Stimulated activated CD4-positive, alpha-beta T cell treated with anti-CD3 and anti-CD28 coated beads, Interleukin-2, amount 100 ng/mL, for 48 hours (primary cell): ENCODE measurements around the gene SYT1.

ENCODE experiments used
- DNase-seq, 2 donors: peaks; one replicate each; pipeline ENCODE4 v3.0.0-alpha.2; 2020

SYT1 gene

DNA sequence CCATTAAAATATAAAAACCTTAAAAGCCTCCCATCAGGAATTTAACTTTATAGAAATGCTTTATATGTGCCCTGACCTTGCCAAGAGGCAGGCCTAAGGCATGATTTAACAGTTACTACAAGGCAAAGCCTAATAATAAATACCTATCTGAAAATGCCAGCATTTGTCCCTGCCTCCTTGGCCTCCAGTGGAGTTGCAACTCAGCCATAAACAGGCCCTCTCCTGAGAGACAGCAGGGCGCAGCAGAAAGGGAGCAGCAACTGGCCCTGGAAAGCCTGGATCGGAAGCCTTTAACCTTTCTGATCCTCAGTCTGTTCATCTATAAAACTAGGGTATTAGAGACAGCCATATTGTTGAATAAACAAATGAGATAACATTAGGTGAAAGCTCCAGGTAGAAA lies 501.8 kb downstream of the SYT1 start:
- no peak for DNase-seq

GRCh38 chr12:79367032-79367589 lies 502.5 kb downstream of the SYT1 start:
- no peak for DNase-seq

DNA sequence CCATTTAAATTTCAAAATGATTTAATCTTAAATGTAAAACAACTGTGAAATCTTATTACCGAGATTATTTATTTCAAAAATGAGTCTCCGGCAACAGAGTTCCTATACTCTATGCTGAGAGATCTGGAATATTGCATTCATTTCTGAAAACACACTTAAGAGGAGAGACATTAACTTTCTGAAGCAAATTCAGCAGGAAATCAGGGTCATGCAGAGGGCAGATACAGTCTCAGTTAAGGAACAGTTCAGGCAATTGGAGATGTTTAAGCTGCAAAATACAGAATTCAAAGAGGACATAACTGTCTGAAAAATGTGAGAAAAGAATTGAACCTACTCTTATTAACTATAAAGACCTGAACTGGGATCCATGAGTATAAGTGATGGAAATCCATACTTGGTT lies 505.4 kb downstream of the SYT1 start:
- DNase-seq: no peak

DNA sequence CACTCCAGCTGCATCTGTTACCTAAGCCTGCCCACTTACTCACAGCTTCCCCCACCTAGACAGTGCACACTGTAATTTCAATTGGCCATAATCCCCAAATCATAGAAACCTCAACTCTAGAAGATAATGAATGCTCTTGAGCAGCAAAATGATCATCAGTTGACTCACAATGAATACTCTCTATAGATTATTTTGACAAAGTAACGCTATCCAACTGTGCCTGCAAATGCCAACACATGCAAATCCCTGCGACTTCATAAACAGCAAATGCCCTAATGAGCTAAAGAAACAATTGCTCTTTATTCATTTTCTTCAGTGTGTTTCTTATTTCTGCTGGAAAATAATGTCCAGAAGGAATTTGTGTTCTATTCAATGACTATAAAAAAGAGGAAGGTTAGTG lies 506.7 kb downstream of the SYT1 start:
- no peak for DNase-seq

DNA sequence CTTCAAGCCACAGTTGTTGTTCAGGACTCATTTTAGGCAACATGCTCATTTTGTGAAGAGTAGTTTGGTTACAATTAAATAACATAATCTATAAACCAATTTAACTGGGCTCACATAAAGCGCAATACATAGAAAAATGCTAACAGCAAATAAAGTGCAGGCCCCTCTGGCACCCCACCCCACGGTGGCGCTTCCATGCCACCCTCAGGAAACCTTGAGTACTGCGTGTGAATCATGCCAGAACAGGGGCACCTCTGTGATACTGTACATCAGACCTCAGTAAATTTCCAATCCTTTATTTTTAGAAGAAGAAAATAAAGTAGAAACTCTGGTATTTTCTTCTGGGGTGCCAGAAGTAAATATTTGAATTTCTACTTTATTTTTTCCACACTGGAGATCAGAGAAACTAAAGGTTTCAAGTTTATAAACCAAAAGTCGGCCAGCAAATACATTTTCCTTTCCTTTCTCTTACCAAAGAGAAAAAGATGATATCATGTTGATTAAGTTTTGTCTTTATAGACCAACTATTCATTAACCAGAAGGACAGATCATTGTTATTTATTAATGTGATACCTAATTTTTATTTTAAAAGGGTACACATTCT lies 509.4 kb downstream of the SYT1 start:
- peak; percentile 2 to 13 for DNase-seq

DNA sequence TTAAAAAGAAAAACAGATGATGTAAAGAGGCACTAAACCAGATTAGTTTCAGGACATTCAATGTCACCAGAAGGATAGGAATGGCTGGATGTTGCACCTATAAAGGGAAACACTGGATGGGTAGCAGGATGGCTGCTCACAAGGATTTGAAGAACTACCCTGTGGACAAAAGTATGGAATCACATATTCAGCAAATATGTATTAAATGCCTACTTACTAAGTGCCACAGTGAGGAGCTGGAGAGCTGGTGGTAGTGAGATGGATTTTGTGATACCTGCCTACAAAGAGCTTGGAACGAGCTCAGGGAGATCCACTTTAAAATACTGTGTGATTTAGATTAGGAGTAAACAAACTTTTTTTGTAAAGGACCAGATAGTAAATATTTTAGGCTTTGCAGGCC lies 510.0 kb downstream of the SYT1 start:
- no peak for DNase-seq

DNA sequence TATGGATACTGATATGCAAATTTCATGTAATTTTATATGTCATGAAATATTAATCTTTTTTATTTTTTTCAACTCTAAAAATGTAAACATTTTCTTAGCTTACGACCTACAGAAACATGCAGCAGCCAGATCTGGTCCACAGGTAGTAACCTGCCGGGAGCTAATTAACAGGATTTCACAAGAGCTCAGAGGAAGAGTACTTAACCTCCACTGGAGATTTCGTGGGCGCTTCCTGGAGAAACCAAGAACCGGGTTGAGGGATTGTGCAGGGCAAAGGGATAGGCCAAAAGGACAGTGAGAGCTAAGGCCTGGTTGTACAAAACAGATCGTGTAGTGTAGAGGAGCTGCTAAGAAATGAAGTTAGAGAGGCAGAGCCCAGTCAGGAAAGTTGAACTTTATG lies 510.5 kb downstream of the SYT1 start:
- DNase-seq: no peak

DNA sequence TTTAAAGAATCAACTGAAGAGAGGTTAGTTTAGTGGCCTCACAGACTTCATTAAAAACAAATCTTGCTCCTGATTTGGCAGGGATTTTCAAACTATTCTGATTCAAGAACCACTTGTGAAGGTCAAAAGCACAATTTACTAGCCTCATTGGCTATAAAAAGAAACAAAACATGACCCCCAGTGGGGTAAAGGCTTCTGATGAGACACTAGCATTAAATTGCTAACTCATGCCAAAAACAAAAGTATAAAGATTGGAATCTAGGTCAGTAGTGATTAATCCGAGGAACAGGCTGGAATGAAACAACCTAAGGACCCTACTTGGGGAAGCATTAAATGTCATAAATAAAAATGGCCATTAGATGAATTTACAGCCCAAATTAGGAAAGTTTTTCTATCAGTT lies 513.9 kb downstream of the SYT1 start:
- no peak for DNase-seq

GRCh38 chr12:79380402-79380801 lies 515.8 kb downstream of the SYT1 start:
- no peak for DNase-seq

DNA sequence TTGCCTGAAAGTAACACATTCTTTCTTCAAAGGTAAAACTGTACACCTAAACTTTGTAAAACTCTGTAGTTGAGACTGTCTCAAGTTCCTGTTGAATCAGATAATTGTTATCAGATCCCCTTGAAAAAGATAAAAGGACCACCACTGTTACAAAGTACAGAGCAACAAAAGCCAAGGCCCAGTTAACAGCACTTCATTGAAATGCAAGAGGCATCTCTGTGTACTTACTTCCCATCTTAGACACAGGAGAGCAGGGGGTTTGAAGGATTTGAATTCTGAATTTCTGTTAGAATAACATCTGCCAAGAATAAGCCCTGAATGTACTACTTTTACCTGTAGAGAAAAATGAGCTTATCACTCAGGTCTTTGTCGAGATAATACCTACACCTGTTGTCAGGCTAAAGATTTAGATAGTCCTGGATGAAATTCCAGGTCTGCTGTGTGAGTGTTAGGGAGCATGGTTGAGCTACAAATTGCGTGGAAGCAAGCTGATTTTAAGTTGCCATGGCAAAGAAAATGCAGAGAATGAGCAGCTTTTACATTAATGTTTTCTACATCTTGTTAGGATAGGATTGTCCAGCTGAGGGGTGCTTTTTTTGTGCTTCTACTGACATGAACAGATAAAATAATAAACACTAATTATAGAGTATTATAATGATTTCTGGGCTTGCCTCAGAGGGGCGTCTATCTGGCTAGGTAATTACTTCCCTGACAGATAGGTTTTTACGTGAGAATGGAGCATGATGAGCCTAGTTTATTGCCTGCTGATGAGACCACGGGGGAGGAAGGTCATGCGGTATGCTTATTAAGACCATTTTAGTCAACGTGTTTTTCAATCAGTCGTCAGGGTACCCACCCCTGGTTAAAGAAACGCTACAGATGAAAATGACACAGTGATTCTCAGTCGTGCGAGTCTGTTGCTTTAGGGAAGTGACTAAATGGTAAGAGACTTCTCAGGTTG lies 517.0 kb downstream of the SYT1 start:
- DNase-seq: no peak

GRCh38 chr12:79384551-79384950 lies 520.0 kb downstream of the SYT1 start:
- no peak for DNase-seq

DNA sequence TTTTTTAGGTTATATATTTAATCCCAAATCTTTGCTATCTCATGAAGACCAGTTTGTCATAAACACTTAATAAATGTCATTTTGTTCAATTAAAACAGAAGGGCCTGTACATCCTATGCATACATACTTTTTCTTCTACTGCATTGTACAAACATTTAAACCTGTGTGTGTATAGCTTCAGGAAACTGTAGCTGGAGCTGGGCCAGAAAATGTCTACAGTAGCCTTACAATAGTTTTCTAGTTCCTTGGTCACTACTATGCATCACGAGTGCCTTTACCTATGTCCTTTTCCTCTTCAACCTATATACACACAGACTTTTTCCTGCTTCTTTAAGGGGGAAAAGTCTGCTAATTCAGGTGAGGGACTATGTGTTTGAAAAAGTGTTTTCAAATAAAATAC lies 523.4 kb downstream of the SYT1 start:
- no peak for DNase-seq

- no peak for DNase-seq
Measured at GRCh38 chr12:79393842-79394241, 529.3 kb downstream of the SYT1 start.

GRCh38 chr12:79397609-79398008 lies 533.0 kb downstream of the SYT1 start:
- no peak for DNase-seq

DNA sequence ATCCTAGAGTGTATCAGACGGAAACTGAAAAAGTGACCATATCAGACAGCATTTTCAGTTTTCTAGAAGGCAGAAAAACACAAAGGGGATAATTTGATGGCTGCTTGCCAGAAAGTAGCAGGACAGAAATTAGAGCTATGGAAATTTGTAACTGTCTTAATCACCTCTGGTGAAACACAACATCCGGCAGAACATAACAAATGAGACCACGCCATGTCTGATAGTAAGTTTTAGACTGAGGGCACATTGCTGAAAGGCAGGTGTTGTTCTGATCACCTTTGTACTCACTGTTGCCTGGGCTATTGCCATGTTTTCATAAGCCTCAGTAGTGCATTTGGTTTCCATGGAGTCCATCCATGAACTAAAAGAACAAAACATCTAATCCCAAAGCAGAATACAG lies 535.9 kb downstream of the SYT1 start:
- DNase-seq: no peak

DNA sequence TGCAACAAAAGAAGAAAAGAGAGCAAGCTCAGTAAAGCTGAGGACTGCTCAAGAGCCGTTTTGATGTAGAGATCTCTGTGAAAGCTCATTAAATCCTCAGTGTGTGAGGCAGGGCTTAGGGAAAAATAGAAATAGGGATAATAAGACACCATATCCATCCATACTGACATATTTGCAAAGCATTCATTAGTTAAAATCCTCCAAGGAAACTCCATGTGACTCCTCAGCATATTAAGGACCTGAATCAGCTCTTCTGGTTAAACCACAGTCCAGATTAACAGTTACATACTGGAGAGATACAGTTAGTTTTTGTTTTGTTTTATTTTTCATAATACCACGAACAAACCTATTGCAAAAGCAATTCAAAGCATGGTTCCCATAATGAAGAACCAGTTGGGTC lies 538.0 kb downstream of the SYT1 start:
- DNase-seq: no peak

- no peak for DNase-seq
Measured at GRCh38 chr12:79406993-79407392, 542.4 kb downstream of the SYT1 start.

DNA sequence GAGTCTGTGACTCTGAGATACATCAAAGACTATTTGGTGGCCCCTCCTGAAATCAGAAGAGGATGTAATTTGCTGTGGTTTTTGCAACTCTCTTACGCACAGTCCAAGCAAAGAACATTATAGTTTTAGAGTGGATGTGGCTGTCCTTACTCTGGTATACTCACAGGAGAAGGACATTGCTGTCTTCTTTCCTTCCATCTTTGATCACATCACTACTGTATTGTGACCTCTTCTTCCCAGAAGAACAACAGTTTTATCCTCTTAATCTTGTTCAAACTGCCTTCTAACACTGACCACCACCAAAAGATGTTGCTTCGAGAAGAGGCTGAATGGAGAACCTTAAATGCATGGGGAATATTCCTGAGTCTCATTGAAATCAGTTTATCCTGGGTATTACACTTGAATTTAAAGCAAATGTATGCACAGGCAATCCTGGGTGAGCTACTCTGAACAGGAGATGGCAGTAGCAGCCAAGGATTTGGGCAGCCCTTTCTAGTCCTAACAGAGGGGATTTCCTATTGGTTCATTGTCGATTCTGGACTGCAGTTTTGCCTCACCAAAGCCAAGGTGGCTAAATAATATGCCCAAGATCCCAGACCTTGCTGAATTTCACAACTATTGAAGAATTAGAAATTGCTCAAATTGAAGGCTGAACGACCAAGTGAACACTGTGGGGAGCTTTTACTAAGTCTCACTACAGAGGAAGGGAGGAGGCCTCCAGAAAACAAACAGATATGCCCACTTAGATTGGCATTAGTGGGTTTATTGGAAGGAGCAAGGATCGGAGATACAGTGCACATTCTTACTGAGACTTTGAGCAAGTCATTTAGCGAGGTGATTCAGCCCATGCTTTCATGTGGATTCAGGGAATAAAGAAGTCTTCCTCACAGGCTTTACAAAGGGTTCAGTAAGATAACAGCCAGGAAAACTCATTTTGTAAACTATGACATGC lies 543.4 kb downstream of the SYT1 start:
- DNase-seq: no peak

- no peak for DNase-seq
Measured at GRCh38 chr12:79408689-79409088, 544.1 kb downstream of the SYT1 start.

- DNase-seq: no peak
Measured at GRCh38 chr12:79409562-79409961, 545.0 kb downstream of the SYT1 start.

- DNase-seq: no peak
Measured at GRCh38 chr12:79411791-79412190, 547.2 kb downstream of the SYT1 start.

DNA sequence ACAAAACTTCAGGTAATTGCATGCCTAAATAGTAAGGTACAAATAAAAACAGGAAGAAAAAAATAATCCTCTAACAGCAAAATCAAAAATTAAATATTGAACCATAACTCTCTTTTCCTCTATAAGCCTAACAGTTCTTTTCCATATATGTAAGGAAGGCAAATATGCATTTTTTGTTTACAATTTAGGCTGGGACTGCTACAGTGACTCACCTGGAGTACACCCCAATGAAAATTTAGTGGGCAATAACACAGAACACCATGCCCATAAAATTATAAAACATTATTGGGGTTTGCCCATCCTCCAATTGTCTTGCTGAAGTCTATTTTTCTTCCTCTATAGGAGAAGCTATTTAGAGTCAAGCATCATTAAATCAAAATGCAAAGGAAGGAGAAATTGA lies 549.2 kb downstream of the SYT1 start:
- DNase-seq: no peak

DNA sequence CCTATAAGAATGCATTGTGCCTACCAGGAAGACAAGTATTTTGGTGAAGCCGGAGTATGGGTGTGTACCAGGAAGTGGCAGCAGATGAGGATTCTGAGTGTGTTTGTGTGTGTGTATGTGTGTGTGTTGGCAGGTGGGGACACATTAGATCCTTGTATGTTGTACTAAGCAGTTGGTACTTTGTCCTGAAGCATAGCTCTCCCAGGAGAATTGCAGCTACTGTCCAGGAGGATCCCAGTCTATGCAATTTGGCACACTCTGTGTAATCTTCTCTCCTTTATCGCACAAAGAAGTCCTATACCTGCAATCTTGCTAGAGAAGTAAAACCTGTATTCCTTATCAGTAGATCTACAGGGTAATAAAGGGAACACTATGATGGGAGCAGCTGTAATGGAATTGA lies 549.7 kb downstream of the SYT1 start:
- DNase-seq: no peak
